ENCODE measurements around the gene SUCLG2.

The SUCLG2 gene

GRCh38 chr3:67437090-67437489 lies 217.3 kb downstream of the SUCLG2 start:
- no peak for DNase-seq

- DNase-seq, result no peak
Observed at GRCh38 chr3:67433109-67433508, 221.3 kb downstream of the SUCLG2 start.

DNA sequence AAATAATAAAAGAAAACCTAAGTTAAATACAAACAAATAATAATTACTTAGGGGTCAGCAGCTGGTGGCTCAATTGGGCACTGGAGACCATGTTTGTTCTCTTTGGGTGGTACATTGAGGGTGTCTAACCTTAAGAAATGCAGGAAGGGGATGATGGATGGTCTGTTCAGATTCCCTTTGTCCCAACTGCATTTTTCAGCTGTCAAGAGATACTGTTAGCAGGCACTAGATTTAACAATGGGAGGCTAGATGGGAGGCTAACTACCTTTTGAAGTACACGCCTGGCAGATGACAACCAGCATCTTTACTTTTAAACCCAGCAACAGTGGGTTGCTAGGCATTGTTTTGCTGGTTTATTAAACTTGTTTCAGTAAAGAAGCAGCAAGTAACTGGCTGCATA lies 222.5 kb downstream of the SUCLG2 start:
- DNase-seq, result no peak

DNA sequence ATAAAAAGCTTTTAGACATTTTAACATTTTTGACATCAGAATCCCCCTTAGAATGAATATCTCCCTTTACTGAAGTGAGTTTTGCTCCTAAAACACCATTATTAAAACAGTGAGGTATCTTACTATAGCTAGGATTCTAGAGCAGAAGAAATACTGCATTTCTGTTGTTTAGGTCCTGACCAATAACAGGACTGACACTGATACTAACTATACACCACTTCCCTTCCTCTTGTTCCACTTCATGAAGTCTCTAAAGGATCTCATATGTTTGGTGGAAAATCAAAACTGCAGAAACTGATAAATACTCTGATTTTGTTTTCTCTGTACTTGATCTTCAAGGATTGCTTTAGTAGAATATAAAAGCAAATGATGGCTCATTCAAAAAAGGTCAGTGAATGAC lies 230.7 kb downstream of the SUCLG2 start:
- DNase-seq, result no peak

- DNase-seq, result no peak
Observed at GRCh38 chr3:67421912-67422311, 232.5 kb downstream of the SUCLG2 start.

DNA sequence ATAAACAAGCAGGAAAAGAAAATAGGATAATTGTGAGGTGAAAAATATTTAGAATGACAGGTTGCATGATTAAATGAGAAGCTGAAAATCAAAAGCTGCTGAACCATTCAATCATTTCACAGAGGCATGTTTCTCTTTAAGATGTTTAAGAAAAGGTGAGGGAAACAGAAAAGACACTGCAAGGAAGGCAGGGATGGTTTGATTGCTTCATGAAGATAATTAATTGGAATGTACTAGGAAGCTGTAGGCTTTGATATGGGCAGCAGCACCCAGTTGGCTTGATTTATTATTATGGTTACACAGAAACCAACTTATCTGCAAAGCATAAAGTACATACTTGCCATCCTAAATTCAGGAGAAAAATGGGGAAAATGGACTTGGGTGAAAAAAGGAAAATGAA lies 234.6 kb downstream of the SUCLG2 start:
- DNase-seq, result no peak

GRCh38 chr3:67419218-67419529 lies 235.2 kb downstream of the SUCLG2 start:
- no peak for DNase-seq

DNA sequence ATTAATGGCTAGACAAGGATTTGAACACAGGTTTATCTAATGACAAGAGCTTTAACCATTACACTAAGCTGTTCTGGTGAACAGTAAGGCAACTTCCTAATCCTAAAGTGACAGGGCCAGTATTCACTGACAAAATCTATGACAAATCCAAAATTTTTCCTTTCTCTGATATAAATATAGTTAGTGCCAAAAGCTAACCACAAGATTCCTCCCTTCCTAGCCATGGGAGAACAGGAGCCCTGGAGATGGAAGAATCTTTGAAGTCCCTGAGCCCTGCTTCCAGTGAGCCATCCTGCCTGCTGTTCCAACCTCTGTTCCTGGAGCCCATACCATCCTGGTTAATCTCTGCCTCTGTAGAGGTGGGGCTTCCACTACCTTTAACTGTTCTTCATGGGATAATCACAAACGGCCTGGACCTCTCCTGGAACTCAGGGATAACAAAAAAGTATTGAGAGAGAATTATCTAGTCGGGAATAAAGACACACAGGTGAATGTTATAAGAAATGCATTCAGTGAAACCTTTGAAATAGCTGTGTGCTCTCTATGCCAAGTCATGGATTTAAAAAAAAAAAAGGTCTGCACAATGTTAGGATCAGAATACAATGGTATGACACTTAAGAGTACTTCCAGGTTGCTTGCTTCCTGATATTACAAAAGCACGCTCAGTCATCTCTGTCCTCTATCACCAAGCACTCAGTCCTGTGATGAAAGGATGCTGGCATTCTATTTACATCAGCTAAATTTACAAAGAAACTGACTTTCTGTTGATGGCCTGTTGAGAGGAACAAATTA lies 235.8 kb downstream of the SUCLG2 start:
- no peak for DNase-seq

DNA sequence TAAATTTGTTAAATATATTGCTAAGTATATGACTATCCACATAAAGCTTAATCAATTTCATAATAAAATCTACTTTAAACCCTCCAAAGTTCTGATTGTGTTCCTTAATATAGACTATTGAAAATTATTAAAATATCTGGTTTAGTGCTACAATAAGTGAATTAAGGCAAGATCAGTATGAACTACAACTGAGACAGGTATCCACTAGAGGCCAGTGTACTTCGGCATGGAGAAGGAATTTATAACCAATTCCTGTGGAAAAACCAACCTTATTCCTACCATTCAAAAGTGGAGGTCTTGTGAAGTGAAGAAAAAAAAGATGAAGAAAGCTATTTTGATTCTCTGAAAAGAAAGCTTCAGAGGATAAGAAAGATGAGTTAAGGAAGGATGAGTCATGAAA lies 237.7 kb downstream of the SUCLG2 start:
- DNase-seq, result no peak

DNA sequence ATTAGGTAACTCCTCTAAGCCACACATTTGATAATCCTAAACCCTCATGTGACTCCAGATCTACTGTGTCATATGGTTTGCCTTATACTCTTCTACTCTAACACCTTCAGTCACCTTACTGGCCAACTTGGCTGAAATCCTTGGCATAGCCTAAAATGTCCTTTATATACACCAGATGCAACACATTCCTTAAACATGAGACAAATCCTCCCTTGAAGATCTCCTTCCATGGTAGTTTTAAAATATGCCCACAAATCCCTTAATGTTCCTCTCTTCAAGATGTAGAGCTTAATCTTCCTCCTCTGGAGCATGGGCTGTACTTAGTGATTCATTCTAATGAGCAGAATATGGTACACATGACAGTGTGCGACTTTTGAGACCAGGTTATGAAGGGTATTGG lies 238.9 kb downstream of the SUCLG2 start:
- no peak for DNase-seq

DNA sequence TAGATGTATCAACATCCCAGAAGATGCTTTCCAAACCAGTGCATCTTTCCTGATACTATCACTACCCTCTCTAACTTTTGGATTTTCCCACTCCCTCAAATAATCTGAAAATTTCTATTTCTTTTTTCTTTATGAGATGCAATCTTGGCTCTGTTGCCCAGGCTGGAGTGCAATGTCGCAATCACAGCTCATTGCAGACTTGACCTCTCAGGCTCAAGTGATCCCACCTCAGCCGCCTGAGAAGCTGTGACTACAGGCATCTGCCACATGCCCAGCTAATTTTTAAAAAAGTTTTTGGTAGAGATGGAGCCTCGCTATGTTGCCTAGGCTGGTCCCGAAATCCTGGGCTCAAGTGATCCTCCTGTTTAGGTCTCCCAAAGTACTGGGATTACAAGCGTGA lies 239.7 kb downstream of the SUCLG2 start:
- DNase-seq, result no peak

GRCh38 chr3:67405193-67405592 lies 249.2 kb downstream of the SUCLG2 start:
- DNase-seq, result no peak

DNA sequence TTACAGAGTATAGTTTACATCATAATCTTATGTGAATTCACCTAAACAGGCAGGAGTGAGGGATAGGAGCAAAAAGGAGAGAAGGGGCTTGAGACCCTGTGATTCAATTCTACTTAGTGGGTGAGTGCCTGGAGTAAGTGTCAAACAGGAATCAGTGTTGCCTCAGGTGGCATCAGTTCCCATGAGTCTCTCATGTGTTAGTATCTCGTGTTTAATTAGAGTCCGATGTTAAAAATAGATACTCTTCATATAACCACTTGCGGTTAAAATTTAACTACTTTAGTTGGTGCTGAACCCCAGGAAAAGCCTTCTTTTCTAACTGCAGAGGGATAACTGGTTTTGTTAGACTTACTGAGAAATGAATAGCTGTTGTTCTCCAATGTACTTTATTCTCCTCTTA lies 251.5 kb downstream of the SUCLG2 start:
- no peak for DNase-seq

DNA sequence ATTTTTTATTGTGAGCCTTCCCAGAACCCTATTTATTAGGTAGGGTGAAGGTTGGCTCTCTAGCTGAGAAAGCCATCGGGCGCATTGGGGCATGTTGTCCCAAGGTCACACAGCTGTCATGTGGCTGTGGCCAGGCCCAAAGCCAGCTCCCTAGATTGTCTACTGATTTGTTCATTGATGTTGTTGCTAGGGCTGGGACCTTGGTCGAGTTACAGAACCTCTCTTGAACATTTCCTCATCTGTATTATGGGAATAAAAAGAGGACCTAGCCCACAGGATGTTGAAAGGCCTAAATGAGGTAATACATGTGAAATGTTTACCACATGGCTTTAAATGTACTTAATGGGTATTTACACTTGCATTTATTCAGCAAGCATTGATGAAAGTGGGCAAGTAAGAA lies 252.5 kb downstream of the SUCLG2 start:
- no peak for DNase-seq

DNA sequence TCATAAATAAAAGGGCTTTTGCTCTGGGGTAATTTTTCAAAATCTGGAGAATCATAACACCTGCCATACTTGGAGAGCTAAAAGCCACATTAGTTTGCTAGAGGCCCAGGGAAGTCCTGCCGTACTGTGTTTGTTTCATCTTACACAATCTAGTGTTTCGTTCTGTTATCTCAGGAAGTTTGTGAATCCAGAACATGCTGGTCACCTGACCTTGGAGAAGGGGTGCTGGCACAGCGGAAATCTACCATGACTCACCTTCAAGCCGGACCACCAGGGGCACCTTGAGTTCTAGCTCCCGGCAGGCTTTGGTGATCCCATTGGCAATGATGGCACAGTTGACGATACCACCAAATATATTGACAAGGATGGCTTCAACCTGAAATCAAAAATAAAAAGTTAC lies 253.9 kb downstream of the SUCLG2 start:
- DNase-seq, result no peak

DNA sequence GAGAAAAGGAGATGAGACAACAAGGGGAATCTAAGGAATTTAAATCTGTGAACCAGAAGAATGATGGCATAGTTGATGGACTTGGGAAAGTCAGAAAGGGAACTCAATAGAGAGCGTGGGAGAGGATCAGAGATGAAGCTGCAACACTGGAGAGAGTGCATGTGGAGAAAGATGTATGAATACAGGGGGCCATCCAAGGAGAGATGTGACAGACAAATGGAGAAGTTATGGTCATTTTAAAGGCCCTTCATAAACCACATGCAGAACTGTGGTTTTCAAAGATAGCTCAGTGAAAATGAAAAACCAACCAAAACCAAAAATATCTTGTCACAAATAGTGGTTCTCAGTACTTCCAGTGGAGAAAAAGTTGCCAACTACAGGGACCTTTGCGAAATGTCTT lies 265.2 kb downstream of the SUCLG2 start:
- no peak for DNase-seq

- no peak for DNase-seq
Observed at GRCh38 chr3:67388738-67389137, 265.7 kb downstream of the SUCLG2 start.

- no peak for DNase-seq
Observed at GRCh38 chr3:67386451-67386850, 268.0 kb downstream of the SUCLG2 start.

DNA sequence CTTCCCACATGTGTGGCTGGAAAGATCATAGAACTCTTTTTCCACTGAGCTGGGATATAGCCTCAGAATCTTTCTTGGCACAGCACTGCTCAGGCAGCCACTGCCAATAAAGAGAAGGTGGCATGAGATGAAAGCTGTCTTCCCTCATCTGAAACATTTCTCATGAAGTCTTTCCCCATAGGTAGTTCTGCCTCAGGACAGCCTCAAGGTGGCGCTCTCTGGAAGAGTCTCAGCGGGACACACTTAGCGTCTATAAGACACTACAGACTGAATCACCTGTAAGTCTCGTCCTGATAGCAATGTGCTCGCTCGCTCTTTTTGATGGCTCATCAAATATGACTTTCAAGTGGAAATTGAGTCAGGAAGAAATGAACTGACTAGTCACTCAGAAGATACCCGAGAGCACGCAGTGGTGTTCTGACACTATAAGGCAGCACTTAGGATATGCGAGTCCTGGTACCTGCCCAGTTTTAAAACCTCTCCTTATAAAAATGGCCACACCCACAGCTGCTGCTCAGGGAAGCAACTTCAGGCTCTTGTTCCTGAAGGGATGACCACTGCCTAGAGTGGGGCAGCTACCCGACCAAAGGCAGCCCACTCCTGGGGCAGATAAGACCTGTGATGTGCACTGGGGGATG lies 269.5 kb downstream of the SUCLG2 start:
- peak; percentile 5 for DNase-seq

- DNase-seq, result no peak
Observed at GRCh38 chr3:67384016-67384415, 270.4 kb downstream of the SUCLG2 start.

DNA sequence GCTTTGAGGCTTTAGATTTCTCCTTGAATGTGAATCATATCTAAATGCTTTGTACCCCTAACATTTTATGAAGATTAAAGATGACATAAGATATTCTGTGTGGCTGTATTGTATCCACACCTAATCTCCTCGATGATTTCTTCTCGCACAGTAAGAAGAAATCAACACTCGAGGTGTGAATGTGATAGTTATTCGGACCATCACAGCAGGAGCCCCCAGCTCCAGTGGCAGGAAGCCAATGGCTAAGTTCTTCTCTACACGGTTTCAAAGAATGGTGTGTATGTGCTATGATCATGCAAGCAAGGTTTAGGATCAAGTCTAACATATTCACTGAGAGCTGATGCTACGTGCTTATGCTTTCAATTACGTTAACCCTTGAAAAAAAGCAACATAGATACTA lies 271.0 kb downstream of the SUCLG2 start:
- DNase-seq, result no peak

GRCh38 chr3:67382536-67382935 lies 271.9 kb downstream of the SUCLG2 start:
- no peak for DNase-seq

DNA sequence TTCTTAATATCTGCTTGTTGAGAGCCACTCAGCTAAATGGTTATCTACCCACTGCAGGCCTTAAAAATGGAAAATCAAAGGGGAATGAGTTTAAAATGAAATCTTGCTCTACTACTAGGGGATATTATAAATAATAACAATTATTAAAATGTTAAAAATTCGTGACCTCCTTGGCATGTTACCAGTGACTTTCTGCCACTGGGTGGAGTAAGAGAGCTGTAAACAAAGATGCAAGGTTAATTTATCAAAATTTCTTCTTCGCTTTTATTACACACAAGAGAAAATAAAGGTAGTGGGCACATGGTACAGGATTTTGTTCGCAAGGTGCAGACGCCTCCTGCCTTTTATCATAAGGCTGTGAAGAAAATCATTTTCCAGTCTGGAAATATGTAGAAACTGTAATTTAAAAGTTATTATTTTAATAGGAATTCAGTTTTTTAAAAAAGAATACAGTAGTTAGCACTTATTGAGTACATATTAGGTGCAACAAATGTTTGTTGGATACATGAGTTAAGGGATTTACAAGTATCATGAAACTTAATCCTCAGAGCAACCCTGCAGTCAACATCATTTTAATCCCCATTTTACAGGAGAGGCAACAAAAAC lies 272.6 kb downstream of the SUCLG2 start:
- no peak for DNase-seq

GRCh38 chr3:67380118-67380517 lies 274.3 kb downstream of the SUCLG2 start:
- DNase-seq, result no peak

GRCh38 chr3:67377299-67377698 lies 277.1 kb downstream of the SUCLG2 start:
- no peak for DNase-seq
